Ammon's horn (tissue), 1 donor: ENCODE measurements around the gene BLNK.
"Not testable (repeated sequence)": the region's sequence is repeated elsewhere in the genome, so short reads cannot be mapped to it uniquely, and the experiment has no call there.

Source experiments
- DNase-seq: peaks from one replicate; pipeline ENCODE4 v3.0.0-alpha.2; 2016; ENCODE audit warnings: low spot score

BLNK gene

DNA sequence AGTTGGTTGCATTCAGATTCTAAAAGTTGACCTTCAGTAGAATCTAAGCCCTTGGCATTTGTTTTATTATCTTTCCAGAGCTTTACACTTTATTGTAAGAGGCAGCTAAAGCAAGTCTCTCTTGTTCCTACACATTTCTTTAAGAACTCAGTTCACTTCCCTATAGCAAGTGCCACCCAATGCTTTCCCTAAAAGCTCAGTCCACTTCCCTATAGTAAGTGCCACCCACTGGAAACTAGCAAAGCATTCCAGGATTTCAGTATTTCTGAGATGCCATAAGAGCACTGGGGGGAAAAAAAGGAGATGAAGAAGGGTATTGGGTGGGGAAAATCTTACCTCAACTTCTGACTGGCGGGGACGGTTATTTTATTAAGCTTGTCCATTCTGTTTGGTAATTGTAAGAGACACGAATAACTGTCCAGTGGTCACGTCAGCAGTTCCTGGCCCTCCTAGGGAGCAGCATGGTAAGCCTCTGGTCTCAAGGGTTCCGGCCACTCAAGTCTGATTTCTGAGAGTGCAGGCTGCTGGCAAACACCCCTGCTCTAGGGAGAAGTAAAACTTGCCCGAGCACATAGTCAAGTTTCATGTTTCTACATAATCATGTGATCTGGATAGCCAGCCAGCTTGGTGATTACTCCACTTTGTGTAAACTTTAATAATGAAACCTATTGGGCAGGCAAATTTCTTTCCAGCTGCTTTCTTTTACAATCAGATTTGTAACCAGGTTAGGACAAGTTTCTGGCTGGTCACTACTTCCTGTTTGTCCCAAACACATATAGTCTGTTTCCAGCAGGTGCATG, at the start of gene BLNK:
Gene BLNK, minus strand, starts transcription at position 554 of the 800 bp plus-strand sequence. Its CDS starts 171 bp downstream, at position 383.
- peak; percentile 70 for DNase-seq

DNA sequence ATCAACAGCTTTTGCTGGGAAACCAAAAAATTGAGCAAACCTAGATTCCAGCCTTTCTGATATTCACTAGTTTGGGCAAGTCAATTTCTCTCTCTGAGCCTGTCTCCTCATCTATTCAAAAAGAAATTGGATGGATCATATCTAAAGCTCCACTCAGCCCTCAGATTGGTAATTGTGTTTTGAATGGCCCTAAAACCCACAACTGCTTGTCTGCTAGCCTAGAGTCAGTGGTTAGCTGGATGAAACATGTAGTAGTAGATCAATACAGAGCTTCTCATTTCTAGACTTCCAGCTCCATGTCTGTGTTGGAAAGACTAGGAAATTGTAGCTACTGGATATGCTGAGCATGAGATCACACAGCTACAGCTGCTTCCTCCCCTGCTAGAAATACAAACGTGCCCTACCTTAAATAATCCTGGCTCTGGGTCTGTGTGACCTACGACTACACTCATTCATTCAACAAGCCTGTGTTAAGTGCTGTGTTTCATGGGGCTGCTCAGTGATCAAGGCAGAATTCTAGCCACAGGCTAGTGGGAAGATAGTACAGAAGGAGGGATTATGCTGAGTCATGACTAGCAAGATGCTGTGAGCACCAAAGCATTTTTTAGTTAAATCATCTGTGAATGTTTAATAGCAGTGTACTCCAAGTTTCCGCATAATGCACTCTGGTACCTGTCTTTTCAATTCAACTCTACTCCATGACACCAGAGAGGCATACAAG, 48.5 kb upstream of the BLNK start:
- no peak for DNase-seq

- no peak for DNase-seq
Observed at GRCh38 chr10:96317067-96317833, 45.9 kb upstream of the BLNK start.

- DNase-seq: no peak
Observed at GRCh38 chr10:96313344-96313743, 42.0 kb upstream of the BLNK start.

- DNase-seq: no peak
Observed at GRCh38 chr10:96311180-96311715, 39.9 kb upstream of the BLNK start.

DNA sequence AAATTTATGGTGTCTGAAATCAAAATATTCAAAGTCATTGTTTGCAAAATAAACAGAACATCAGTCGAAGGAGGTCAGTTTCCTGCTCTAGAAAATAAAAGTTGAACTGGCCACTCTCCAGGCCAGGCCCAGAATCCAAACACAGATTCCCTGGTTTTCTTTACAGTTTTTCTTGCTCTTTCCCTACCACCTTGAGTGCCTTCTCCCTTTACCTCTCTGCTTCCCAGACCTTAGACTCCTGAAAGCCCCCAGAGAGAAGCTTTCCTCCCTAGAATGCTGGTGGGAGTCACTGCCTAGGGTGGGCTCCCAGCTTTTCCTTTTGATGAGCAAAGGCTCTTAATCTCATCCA, 38.9 kb upstream of the BLNK start:
- DNase-seq: no peak

GRCh38 chr10:96309628-96310320, 38.4 kb upstream of the BLNK start:
- no peak for DNase-seq

GRCh38 chr10:96308854-96309253, 37.5 kb upstream of the BLNK start:
- DNase-seq: not testable (repeated sequence)

GRCh38 chr10:96306516-96306915, 35.1 kb upstream of the BLNK start:
- DNase-seq: peak; percentile 71

DNA sequence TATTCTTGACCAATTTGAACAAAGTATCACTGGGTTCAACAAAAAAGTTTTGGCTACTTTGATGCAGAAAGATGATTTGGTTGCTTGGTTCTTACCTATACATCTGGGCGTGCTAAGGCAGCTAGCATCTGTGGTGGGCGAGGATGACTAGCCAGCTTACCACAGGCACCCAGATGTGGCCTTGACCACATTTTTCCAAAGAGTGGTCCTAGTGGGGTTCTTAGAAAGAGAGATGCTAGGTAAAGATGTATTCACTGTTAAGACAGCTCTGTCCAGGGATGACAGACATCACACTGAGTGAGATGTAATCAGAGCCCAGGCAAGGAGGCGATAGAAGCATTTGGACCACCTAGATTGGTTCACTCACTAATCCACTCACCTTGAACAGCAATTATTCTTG, 33.6 kb upstream of the BLNK start:
- no peak for DNase-seq

- DNase-seq: no peak
Observed at GRCh38 chr10:96304230-96304629, 32.9 kb upstream of the BLNK start, which contains the start of gene DNTT. DNTT (plus strand) TSS chr10:96304434; CDS start chr10:96304498, 64 bp downstream.

DNA sequence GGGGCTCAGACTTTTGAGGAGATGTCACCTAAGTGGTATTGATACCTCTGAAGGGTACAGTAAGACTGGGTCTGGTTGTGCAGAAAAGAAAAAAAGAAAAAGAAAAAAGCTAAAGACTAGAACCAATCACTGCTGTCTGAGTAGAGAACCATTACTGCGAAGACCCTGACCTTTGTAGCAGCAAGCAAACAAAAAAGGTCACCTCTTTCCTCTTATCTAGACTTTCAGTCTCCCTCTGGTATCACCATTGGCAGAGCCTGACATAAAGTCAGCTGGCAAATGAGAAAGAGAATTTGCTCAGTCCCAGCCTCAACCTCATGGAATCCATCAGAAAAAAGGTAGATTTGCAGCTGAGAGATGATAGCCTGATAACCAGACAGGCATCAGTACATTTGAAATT, 30.2 kb upstream of the BLNK start:
- no peak for DNase-seq

DNA sequence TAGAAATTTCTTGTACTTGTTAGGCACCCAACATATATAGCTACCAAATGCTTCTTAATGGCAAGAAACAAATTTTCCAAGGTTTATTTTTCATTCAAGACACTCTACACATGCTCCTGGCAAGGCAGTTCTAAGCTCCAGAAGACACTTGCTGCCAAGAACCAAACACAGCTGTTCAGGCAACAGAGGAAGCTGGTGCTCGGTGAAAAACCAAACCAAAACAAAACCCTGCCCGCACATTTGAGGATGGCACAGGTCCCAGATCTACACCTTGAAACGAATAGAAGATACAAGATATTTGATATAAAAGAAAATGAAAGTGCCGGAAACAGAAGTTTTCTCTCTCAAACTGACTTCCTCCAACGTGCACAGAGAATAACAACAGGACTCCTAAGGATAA, 28.0 kb upstream of the BLNK start:
- no peak for DNase-seq

DNA sequence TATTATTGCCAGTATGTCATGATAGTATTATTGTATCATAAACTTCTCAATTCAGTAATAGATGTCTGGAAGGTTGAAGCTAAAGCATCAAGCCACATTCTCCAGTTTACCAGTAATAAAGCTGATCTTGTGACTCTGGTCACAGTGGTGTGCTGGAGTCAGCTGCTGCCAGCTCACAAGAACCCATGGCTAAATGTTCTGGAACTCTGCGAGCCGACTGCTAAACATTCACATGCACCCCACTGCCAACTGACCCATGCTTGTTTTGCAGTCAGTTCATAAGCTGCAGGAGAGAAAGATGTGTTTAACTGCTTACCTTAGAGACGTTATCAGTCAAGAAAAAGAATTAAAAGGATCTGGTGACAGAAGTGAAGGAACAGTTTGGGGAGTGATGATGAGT, 27.0 kb upstream of the BLNK start:
- DNase-seq: no peak

DNA sequence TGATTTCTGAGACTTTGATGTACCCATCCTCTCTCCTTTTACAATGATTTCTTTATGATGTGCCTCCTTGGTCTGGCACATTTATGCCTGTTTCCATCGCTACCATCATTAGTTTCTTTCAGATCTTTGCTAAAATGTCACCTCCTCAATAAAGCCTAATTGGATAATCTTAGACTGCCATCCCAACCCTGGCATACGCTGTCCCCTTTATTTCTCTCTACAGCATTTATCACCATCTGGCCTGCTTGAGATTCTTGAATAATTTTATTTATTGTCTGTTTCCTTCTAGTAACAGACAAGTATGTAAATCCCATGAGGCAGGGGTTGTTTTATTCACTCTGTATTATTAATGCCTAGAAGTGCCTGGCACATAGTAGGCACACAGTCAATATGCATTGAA, 26.1 kb upstream of the BLNK start:
- DNase-seq: no peak

GRCh38 chr10:96295475-96295874, 24.1 kb upstream of the BLNK start:
- DNase-seq: no peak

- peak; percentile 61 for DNase-seq
Observed at GRCh38 chr10:96292971-96293920, 21.9 kb upstream of the BLNK start.

- DNase-seq: no peak
Observed at GRCh38 chr10:96290368-96291133, 19.2 kb upstream of the BLNK start.

- DNase-seq: no peak
Observed at GRCh38 chr10:96289218-96289910, 18.0 kb upstream of the BLNK start.
